Skeletal muscle tissue (tissue), 4 donors: Measurements from ENCODE around the gene RICTOR. TPM values are rescaled to one million over a fixed set of nuclear protein-coding genes. Genes with fewer than 3 reads are reported as not detected.

Experiments
- H3K27ac ChIP-seq: one replicate; pipeline ENCODE4 v1.7.0; 2013; ENCODE audit warnings: mild to moderate bottlenecking, low read depth, low read length, inconsistent platforms
- H3K27me3 ChIP-seq, 3 donors: one replicate each; pipeline ENCODE4 v1.7.0; 2013; ENCODE audit warnings: low read length in 3 of 3; ENCODE audit not compliant: control insufficient read depth in 3 of 3, insufficient read depth in 3 of 3
- H3K36me3 ChIP-seq, 3 donors: one replicate each; pipeline ENCODE4 v1.7.0; 2013; ENCODE audit warnings: low read length in 3 of 3; ENCODE audit not compliant: control insufficient read depth in 3 of 3, insufficient read depth in 3 of 3
- H3K4me1 ChIP-seq, 3 donors: one replicate each; pipeline ENCODE4 v1.7.0; 2013; ENCODE audit warnings: low read length in 3 of 3, mild to moderate bottlenecking in 3 of 3; ENCODE audit not compliant: control insufficient read depth in 3 of 3, insufficient read depth in 3 of 3
- H3K4me3 ChIP-seq, 3 donors: one replicate each; pipeline ENCODE4 v1.7.0; 2013; ENCODE audit warnings: low read length in 3 of 3
- H3K9ac ChIP-seq, 3 donors: one replicate each; pipeline ENCODE4 v1.7.0; 2013; ENCODE audit warnings: low read length in 3 of 3, mild to moderate bottlenecking in 3 of 3, moderate library complexity in 2 of 3, low read depth in 1 of 3
- H3K9me3 ChIP-seq, 3 donors: one replicate each; pipeline ENCODE4 v1.7.0; 2013; ENCODE audit warnings: low read length in 3 of 3; ENCODE audit not compliant: control insufficient read depth in 3 of 3
- total RNA-seq: library from RNA; depleted of rRNA; stranded (reverse); fragments of >200 nt; gene quantifications from one replicate; pipeline ENCODE4 v1.2.3, GENCODE V29; 2014
- donor health status: Osteomylitis.

The RICTOR gene
- total RNA-seq, 1 donor from 2014 or later, result 32.9 TPM

- Histone ChIP-seq H3K4me3 (no peak overlapping the region), H3K9me3 (no peaks in the 10 kb centered on the region), H3K4me1 (no peaks in the 10 kb centered on the region), H3K27me3 (no peaks in the 10 kb centered on the region), H3K36me3 (no peaks in the 10 kb centered on the region), H3K27ac (no peak overlapping the region), H3K9ac (no peak overlapping the region)
These were observed 26.2 kb upstream of the RICTOR start for GRCh38 chr5:39100301-39100850.

DNA sequence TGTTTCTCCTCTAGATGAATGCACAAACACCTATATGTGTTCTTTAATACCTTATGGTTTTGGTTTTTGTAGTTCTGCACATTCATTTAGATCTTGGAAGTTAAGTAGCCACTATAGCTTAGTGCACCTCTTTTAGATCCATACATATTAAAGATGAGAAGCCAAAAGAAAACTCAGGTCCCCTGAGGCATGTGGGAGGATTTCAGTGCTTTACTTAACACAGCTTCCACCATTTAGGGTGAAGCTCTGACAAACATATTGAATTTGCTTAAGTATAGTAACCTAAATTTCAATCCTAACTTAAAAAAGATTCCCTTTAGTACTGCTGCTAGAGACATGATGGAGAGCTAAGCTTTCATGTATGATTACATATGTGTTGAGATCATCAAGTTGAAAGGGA, 25.6 kb upstream of the RICTOR start:
- Histone ChIP-seq H3K9ac (no peak overlapping the region), H3K9me3 (no peaks in the 10 kb centered on the region), H3K4me3 (no peak overlapping the region), H3K4me1 (no peaks in the 10 kb centered on the region), H3K36me3 (no peaks in the 10 kb centered on the region), H3K27ac (no peak overlapping the region), H3K27me3 (no peaks in the 10 kb centered on the region)

DNA sequence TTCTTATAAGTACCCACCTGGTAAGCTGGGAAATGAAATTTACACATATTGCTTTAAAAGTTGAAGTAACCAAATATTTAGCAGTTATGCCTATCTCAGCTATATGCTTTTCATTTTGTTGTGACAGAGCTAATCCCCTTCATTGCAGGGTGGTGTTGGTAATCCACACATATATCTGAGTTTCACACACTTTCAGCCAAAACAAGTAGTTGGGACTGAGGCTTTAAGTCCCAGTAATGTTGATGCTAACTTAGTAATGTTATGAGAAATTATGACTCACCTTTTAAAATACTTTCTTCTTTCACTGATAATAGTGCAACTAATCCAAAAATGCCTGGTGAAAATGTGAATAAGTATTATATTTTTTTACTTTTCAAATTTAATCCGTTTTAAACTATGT, 19.2 kb upstream of the RICTOR start:
- no peaks in the 10 kb centered on the region for H3K27me3 ChIP-seq
- H3K4me3 ChIP-seq, result no peak overlapping the region
- no peak overlapping the region for H3K27ac ChIP-seq
- H3K9ac ChIP-seq, result no peak overlapping the region
- no peaks in the 10 kb centered on the region for H3K36me3 ChIP-seq
- peaks cover 0 to 10% (median 0%) of the 10 kb centered on the region in 3 donors for H3K9me3 ChIP-seq
- H3K4me1 ChIP-seq, result no peaks in the 10 kb centered on the region

GRCh38 chr5:39092581-39093351, 18.6 kb upstream of the RICTOR start:
- H3K4me3 ChIP-seq, result no peak overlapping the region
- H3K27ac ChIP-seq, result no peak overlapping the region
- no peaks in the 10 kb centered on the region for H3K36me3 ChIP-seq
- H3K27me3 ChIP-seq, result no peaks in the 10 kb centered on the region
- H3K9ac ChIP-seq, result no peak overlapping the region
- peaks cover 0 to 10% (median 0%) of the 10 kb centered on the region in 3 donors for H3K9me3 ChIP-seq
- no peaks in the 10 kb centered on the region for H3K4me1 ChIP-seq

- Histone ChIP-seq H3K27me3 (no peaks in the 10 kb centered on the region), H3K9me3 (peaks cover 0 to 10% (median 0%) of the 10 kb centered on the region in 3 donors), H3K4me1 (no peaks in the 10 kb centered on the region), H3K27ac (no peak overlapping the region), H3K4me3 (no peak overlapping the region), H3K36me3 (no peaks in the 10 kb centered on the region), H3K9ac (no peak overlapping the region)
These were observed 17.9 kb upstream of the RICTOR start for GRCh38 chr5:39091940-39092580.

DNA sequence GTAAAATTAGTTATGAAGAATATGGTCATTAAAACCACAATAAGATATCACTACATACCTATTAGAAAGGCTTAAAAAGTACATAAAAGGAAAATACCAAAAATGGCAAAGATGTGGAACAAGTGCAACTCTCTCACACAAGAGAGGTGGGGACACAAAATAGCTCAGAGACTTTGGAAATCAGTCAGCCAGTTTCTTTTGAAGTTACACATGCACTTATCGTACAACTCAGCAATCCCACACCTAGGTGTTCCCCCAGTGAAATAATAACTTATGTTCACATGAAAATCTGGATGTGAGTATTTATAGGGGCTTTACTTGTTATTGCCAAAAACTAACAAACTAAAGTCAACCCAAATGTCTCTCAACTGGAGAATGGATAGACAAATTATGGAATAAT, 9.8 kb upstream of the RICTOR start:
- no peak overlapping the region for H3K27ac ChIP-seq
- peaks cover 0 to 5% (median 0%) of the 10 kb centered on the region in 3 donors for H3K9me3 ChIP-seq
- H3K36me3 ChIP-seq, result no peaks in the 10 kb centered on the region
- no peak overlapping the region for H3K4me3 ChIP-seq
- H3K4me1 ChIP-seq, result no peaks in the 10 kb centered on the region
- H3K27me3 ChIP-seq, result no peaks in the 10 kb centered on the region
- no peak overlapping the region for H3K9ac ChIP-seq

DNA sequence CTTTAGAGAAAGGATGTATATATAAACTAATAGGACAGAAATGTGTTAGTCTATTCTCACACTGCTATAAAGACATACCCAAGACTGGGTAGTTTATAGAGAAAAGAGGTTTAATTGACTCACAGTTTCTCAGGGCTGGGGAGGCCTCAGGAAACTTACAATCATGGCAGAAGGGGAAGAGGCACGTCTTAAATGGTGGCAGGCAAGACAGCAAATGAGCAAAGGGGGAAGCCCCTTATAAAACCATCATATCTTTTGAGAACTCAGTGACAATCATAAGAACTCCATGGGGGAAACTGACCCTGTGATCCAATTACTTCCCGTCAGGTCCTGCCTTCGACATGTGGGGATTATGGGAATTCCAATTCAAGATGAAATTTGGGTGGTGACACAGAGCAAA, 8.8 kb upstream of the RICTOR start:
- no peaks in the 10 kb centered on the region for H3K9me3 ChIP-seq
- H3K4me3 ChIP-seq, result no peak overlapping the region
- H3K36me3 ChIP-seq, result no peaks in the 10 kb centered on the region
- no peak overlapping the region for H3K9ac ChIP-seq
- no peaks in the 10 kb centered on the region for H3K4me1 ChIP-seq
- H3K27ac ChIP-seq, result no peak overlapping the region
- H3K27me3 ChIP-seq, result no peaks in the 10 kb centered on the region

DNA sequence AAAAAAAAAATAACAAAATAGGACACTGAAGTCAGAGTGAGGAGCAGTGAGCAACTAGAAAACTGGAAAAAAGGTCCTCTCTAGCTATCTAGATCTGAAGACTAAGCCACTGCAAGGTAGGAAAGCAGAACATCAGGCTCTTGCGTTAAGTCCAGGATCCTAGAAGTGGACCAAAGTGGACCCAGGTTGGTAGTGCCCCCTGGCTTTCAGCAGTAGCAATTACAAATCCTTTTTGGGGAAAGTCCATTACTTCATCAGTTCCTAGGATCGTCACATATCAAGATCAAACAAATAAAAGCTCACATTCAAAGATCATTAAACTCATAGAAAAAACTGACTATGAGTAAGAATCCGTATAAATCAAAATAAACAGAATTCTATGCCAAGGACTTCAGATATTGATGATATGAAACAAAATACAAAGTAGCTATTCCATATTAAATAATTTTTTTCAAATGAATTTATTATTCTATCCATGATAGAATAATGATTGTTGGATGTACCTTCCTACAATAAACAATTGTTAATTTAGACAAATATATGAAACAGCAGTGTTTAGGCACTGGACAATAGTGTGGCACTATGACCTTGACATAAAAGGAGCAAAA, 6.5 kb upstream of the RICTOR start:
- Histone ChIP-seq H3K4me1 (peaks cover 0 to 3% (median 3%) of the 10 kb centered on the region in 3 donors), H3K9me3 (no peaks in the 10 kb centered on the region), H3K27me3 (no peaks in the 10 kb centered on the region)

DNA sequence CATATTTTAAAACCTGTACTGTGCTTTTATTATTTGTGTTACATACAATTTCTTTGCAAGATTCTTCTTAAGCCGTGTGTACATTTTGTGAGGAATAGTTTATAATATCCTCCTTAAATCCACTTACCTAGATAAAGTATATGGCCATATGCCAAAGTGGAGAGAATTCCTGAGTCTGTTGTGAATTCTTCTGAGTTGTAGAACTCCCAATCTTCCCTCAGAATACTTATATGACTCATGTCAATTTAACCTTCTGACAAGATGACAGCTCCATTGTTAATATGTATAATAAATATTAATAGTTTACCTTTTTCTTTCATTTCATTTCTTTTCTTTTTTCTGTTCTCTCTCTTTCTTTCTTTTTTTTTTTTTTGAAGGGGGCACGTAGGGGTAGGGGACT, 6.0 kb upstream of the RICTOR start:
- Histone ChIP-seq H3K27ac (no peak overlapping the region), H3K4me3 (no peak overlapping the region), H3K9me3 (no peaks in the 10 kb centered on the region), H3K9ac (no peak overlapping the region), H3K27me3 (no peaks in the 10 kb centered on the region), H3K36me3 (no peaks in the 10 kb centered on the region), H3K4me1 (peaks cover 0 to 3% (median 3%) of the 10 kb centered on the region in 3 donors)

More for the DNA sequence above, 6.5 kb upstream of the RICTOR start:
- no peak overlapping the region for H3K27ac ChIP-seq
- H3K9ac ChIP-seq, result no peak overlapping the region
- H3K4me3 ChIP-seq, result no peak overlapping the region
- no peaks in the 10 kb centered on the region for H3K36me3 ChIP-seq

DNA sequence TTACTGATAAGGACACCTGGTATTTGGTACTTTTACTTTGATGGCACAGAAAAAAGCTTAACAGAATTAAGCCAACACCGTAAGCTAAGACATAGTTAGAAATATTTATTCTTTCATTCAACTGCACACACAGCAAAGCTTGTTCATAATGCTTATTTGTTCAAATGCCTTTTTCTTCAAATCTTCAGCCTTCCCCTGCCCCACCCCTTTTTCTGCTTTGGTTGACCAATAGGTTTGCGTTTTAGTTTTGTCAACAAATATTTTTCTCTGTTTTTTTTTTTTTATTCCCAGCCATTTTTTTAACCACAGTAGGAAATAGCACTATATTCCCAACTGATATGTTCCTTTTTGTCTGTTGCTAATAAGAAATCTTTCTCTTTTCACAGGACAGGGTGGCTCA, 4.9 kb upstream of the RICTOR start:
- peaks cover 0 to 3% (median 3%) of the 10 kb centered on the region in 3 donors for H3K4me1 ChIP-seq
- H3K9me3 ChIP-seq, result no peaks in the 10 kb centered on the region
- no peaks in the 10 kb centered on the region for H3K27me3 ChIP-seq
- no peak overlapping the region for H3K9ac ChIP-seq
- H3K27ac ChIP-seq, result no peak overlapping the region
- no peaks in the 10 kb centered on the region for H3K36me3 ChIP-seq
- H3K4me3 ChIP-seq, result no peak overlapping the region
